SH-SY5Y (cell line): ENCODE measurements around the gene TANGO6.

ENCODE experiments used
- GATA2 ChIP-seq: IDR thresholded peaks from 2 replicates; pipeline ENCODE4 v1.6.1; 2011; ENCODE audit warnings: mild to moderate bottlenecking, low read depth, low read length
- GATA3 ChIP-seq: IDR thresholded peaks from 2 replicates; pipeline ENCODE4 v1.6.1; 2011; ENCODE audit warnings: low read depth, mild to moderate bottlenecking, low read length, moderate library complexity

TANGO6 gene

DNA sequence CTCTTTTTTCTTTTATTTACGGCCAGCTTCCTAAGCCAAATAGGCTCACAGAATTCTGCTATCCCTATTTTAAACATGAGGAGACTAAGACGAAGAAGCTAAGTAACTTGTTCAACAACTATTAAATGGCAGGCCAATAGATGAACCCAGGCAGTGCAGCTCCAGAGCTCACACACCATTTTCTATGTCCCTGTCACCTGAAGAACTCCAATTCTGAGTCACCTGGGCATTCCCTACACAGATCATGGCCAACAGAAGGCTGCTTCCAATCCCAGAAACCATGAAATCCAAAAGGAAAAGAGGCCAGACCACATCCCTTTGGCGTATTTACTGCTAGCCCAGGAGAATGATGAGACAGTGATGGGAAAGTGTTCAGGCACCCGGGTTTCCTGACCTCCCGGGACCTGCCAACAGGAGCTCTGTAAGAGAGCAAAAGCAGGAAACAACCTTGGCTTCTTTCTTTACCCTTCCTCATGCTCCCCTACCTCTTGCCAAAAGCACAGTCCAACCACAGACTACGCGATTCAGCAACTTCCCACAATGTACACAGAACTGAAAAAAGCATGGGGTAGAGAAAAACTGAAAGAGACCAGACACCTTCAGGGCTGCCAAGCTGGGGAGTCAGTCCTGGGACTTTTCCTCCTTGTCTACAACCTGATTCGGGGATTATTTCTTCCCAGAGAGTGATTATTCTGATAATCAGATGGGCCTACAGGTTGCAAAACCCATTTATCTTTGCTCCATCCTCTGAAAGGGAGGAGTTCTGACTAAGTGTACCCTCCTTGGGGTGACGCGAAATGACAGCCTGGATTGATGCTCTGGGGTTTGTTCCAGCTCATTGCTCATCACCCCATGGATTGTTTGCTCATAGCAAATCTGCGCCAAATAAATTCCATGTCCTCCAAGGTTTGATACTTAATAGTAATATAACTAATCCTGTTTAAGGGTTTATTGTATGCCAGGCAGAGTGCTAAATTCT lies 214.4 kb downstream of the TANGO6 start:
- TF ChIP-seq GATA2, result no peak

- TF ChIP-seq GATA3 (no peak), GATA2 (no peak)
These were observed 220.9 kb downstream of the TANGO6 start for GRCh38 chr16:69064124-69064763.

GRCh38 chr16:69064764-69065313 lies 221.5 kb downstream of the TANGO6 start:
- TF ChIP-seq GATA3 (no peak), GATA2 (no peak)

DNA sequence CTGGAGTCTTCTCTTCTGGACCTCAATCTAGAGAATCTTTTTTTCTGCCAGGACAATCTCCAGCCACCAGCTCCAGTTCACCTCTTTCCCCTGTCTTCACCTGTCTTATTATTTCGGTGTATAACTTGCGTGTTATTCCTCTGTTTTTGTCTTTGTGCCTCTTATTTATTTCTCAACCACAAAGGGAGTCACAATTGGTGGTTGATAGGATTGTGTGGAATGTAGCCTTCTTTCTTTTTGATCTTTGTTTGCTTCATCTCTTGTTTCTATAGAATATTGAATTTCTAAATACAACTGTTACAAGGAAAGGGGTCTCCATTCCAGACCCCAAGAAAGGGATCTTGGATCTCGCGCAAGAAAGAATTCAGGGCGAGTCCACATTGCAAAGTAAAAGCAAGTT lies 226.2 kb downstream of the TANGO6 start:
- TF ChIP-seq GATA2 (no peak), GATA3 (no peak)

- TF ChIP-seq GATA3 (no peak), GATA2 (no peak)
These were observed 227.7 kb downstream of the TANGO6 start for GRCh38 chr16:69071036-69071435.

DNA sequence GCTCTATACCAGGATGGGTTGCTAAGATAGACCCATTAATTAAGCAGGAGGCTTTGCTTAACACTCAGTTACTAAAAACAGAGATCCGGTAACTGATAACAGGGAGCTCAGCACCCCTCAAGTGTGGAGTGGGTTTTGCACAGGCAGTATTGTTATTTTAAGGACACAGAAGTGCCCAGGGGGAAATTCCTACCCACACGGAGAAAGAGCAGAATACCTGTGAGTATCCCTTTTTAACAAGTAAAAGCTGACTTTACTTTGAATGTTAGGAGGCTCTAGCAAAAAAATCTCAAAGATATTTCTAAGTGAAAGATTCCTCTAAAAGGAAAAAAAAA lies 229.3 kb downstream of the TANGO6 start:
- TF ChIP-seq GATA3 (no peak), GATA2 (no peak)

- no peak for TF ChIP-seq GATA2
- TF ChIP-seq GATA3, result no peak
These were observed 229.9 kb downstream of the TANGO6 start for GRCh38 chr16:69073181-69073702.

DNA sequence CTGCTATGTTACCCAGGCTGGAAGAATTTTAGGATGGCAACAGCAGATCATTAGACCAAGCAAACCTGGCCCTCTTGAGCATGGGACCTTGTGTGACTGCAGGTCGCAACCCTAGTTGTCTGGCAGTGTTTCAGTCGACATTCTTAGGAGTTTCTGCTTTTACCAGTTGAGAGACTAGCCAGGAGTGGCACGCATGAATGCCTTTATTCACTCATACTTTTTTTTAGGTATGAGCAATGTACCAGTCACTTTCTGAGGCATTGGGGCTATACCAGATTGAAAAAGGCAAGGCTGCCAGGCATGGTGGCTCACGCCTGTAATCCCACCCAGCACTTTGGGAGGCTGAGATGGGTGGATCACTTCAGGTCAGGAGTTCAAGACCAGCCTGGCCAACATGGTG lies 233.9 kb downstream of the TANGO6 start:
- TF ChIP-seq GATA3 (no peak), GATA2 (no peak)

- TF ChIP-seq GATA2, result no peak
- TF ChIP-seq GATA3, result no peak
These were observed 234.7 kb downstream of the TANGO6 start for GRCh38 chr16:69078073-69078472.

DNA sequence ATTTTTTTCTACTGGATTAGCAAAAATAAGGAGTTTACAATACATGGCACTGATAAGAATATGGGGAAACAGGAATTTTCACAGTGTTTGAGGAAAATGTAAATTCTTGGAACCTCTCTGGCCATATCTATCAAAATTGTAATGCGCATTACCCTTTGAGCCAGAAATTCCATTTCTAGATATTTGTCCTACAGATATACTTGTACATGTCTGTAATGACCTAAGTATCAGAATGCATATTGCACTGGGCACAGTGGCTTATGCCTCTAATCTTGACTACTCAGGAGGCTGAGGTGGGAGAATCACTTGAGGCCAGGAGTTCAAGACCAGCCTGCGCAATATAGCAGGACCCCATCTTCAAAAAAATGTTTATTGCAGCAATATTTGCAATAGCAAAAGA lies 236.4 kb downstream of the TANGO6 start:
- TF ChIP-seq GATA2 (no peak), GATA3 (no peak)

GRCh38 chr16:69083306-69083941 lies 240.1 kb downstream of the TANGO6 start:
- TF ChIP-seq GATA2, result no peak
- TF ChIP-seq GATA3, result no peak

GRCh38 chr16:69084289-69084688 lies 241.0 kb downstream of the TANGO6 start:
- TF ChIP-seq GATA3 (no peak), GATA2 (no peak)

DNA sequence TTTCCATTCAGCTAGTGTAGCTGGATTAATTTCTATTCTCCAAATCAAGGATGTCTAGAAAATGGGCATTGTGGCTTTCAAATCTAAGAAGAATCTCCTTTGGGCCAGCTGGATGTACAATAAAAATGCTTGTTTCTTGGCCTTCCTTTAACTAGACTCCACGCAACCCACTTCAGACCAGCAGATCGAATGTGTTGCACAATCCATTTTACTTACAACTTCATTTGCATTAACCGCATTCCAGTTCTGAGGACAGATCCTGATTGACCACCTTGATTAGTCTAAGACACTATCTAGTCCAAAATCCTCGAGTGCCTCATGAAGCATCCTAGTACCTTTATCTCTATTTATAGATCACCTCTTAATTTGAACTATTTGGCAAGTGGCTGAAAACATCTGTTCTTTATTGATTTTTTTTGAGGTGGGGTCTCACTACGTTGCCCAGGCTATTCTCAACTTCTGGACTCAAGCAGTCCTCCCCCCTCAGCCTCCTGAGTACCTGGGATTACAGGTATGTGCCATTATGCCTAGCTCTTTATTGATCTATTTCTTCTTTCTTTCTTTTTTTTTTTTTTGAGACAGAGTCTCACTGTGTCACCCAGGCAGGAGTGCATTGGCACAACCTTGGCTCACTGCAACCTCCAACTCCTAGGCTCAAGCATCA lies 241.8 kb downstream of the TANGO6 start:
- TF ChIP-seq GATA3 (no peak), GATA2 (no peak)

DNA sequence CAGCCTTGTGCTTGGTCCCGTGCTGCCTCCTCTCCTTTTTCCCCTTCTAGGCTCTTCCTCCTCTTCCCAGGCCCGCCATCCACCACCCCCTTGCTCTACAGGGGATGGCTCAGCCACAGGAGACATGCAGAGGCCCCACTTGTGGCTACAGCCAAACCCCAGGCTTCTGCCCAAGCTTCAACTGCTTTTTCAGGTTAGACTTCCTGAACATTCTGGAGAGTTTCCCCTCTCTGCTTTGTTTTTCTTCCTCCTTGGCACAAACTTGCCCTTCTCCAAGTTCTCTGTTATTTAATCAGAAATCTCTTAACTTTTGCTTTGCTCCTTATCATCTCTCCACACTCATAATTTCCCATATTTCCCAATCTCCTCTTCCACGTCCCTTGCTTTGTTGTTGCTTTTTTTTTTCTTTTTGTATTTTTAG lies 243.8 kb downstream of the TANGO6 start:
- TF ChIP-seq GATA2 (no peak), GATA3 (no peak)
